ENCODE data around the gene VSIR. TPM values are rescaled to one million over a fixed set of nuclear protein-coding genes. Genes with fewer than 3 reads are reported as not detected.

The VSIR gene
- total RNA-seq, 1 donor from 2014 or later = not detected

GRCh38 chr10:71771821-71772617, 1.3 kb downstream of the VSIR start:
- Histone ChIP-seq H3K36me3 (no peaks in the 10 kb centered on the region), H3K27me3 (peaks cover 45% of the 10 kb centered on the region), H3K4me1 (peaks cover 4% of the 10 kb centered on the region), H3K9ac (no peak overlapping the region), H4K20me1 (ENCODE audit: low read depth) (no peaks in the 10 kb centered on the region), H3K4me3 (no peak overlapping the region), H3K27ac (no peak overlapping the region), H2AFZ (replicated peaks) (no peak overlapping the region), H3K4me2 (no peak overlapping the region), H3K9me3 (ENCODE audit: low read depth) (no peaks in the 10 kb centered on the region), H3F3A (ENCODE audit: low read depth) (no peaks in the 10 kb centered on the region), H3K79me2 (ENCODE audit: low read depth) (no peaks in the 10 kb centered on the region)
- peaks cover 8% of the 10 kb centered on the region for H3K4me1 Mint-ChIP-seq
- no peak for DNase-seq (ENCODE audit: low spot score)
- H3K9me3 Mint-ChIP-seq = no peaks in the 10 kb centered on the region
- no peak overlapping the region for H3K4me3 Mint-ChIP-seq
- no peak overlapping the region for H3K27ac Mint-ChIP-seq
- TF ChIP-seq CTCF (IDR thresholded peaks at IDR 0.05) = no peak
- TF ChIP-seq EZH2phosphoT487 (IDR thresholded peaks at IDR 0.05) = no peak
- TF ChIP-seq EZH2 (IDR thresholded peaks at IDR 0.05) = no peak
- no peaks in the 10 kb centered on the region for H3K36me3 Mint-ChIP-seq
- peaks cover 12% of the 10 kb centered on the region for H3K27me3 Mint-ChIP-seq (ENCODE audit: insufficient read depth, low read depth)

GRCh38 chr10:71771204-71771603, 2.1 kb downstream of the VSIR start:
- Histone ChIP-seq H3K9me3 (ENCODE audit: low read depth) (no peaks in the 10 kb centered on the region), H3K4me3 (no peak overlapping the region), H3K79me2 (ENCODE audit: low read depth) (no peaks in the 10 kb centered on the region), H3F3A (ENCODE audit: low read depth) (no peaks in the 10 kb centered on the region), H3K4me2 (no peak overlapping the region), H3K27me3 (peaks cover 45% of the 10 kb centered on the region), H3K4me1 (peaks cover 4% of the 10 kb centered on the region), H4K20me1 (ENCODE audit: low read depth) (no peaks in the 10 kb centered on the region), H3K9ac (no peak overlapping the region), H3K36me3 (no peaks in the 10 kb centered on the region), H3K27ac (no peak overlapping the region), H2AFZ (replicated peaks) (no peak overlapping the region)
- Mint-ChIP-seq H3K4me3 (no peak overlapping the region), H3K36me3 (no peaks in the 10 kb centered on the region), H3K4me1 (peaks cover 15% of the 10 kb centered on the region), H3K27me3 (ENCODE audit: insufficient read depth, low read depth) (peaks cover 12% of the 10 kb centered on the region), H3K9me3 (no peaks in the 10 kb centered on the region), H3K27ac (no peak overlapping the region)
- no peak for DNase-seq (ENCODE audit: low spot score)
- TF ChIP-seq EZH2 (IDR thresholded peaks at IDR 0.05) (no peak), CTCF (IDR thresholded peaks at IDR 0.05) (no peak), EZH2phosphoT487 (IDR thresholded peaks at IDR 0.05) (no peak)

GRCh38 chr10:71770789-71771188, 2.5 kb downstream of the VSIR start:
- H3K9ac ChIP-seq = no peak overlapping the region

More at GRCh38 chr10:71770789-71771188, 2.5 kb downstream of the VSIR start:
- Histone ChIP-seq H3K9me3 (ENCODE audit: low read depth) (no peaks in the 10 kb centered on the region), H3K27ac (no peak overlapping the region), H3F3A (ENCODE audit: low read depth) (no peaks in the 10 kb centered on the region), H2AFZ (replicated peaks) (no peak overlapping the region), H3K27me3 (peaks cover 45% of the 10 kb centered on the region), H4K20me1 (ENCODE audit: low read depth) (no peaks in the 10 kb centered on the region), H3K4me3 (no peak overlapping the region), H3K36me3 (no peaks in the 10 kb centered on the region), H3K79me2 (ENCODE audit: low read depth) (no peaks in the 10 kb centered on the region), H3K4me2 (no peak overlapping the region), H3K4me1 (peaks cover 4% of the 10 kb centered on the region)
- H3K4me1 Mint-ChIP-seq = peaks cover 18% of the 10 kb centered on the region
- H3K36me3 Mint-ChIP-seq = no peaks in the 10 kb centered on the region
- DNase-seq (ENCODE audit: low spot score) = no peak
- H3K27ac Mint-ChIP-seq = no peak overlapping the region
- no peak for TF ChIP-seq CTCF (IDR thresholded peaks at IDR 0.05)
- TF ChIP-seq EZH2phosphoT487 (IDR thresholded peaks at IDR 0.05) = no peak
- TF ChIP-seq EZH2 (IDR thresholded peaks at IDR 0.05) = no peak
- no peak overlapping the region for H3K4me3 Mint-ChIP-seq
- H3K27me3 Mint-ChIP-seq (ENCODE audit: insufficient read depth, low read depth) = peaks cover 14% of the 10 kb centered on the region
- no peaks in the 10 kb centered on the region for H3K9me3 Mint-ChIP-seq

Data from neural progenitor cell (in vitro differentiated cells).